BE2C (cell line): ENCODE data around the gene GINS2.

Source experiments
- DNase-seq: peaks from one replicate; pipeline ENCODE4 v3.0.0-alpha.2; 2020
- H3K27me3 ChIP-seq: fragments of 250-450 bp; sonication (Bioruptor Pico); 2 replicates; pipeline ENCODE4 v1.5.1; 2020; ENCODE audit warnings: mild to moderate bottlenecking
- H3K36me3 ChIP-seq: fragments of 250-450 bp; sonication (Bioruptor Pico); 2 replicates; pipeline ENCODE4 v1.5.1; 2020; ENCODE audit warnings: mild to moderate bottlenecking
- H3K4me1 ChIP-seq: fragments of 250-450 bp; sonication (Bioruptor Pico); 2 replicates; pipeline ENCODE4 v1.5.1; 2020
- H3K4me3 ChIP-seq: 2 replicates; pipeline ENCODE4 v1.5.1; 2011; ENCODE audit warnings: low read depth, low read length
- H3K9me3 ChIP-seq: fragments of 250-450 bp; sonication (Bioruptor Pico); 2 replicates; pipeline ENCODE4 v1.5.1; 2020
- CTCF ChIP-seq: IDR thresholded peaks from 2 replicates; pipeline ENCODE4 v1.5.1; 2012; ENCODE audit warnings: mild to moderate bottlenecking, low read depth, low read length

The GINS2 gene

GRCh38 chr16:85673529-85674417 is 15.0 kb downstream of the GINS2 start:
- TF ChIP-seq CTCF = no peak
- Histone ChIP-seq H3K36me3 (peaks cover 94% of the 10 kb centered on the region), H3K4me1 (peaks cover 24% of the 10 kb centered on the region), H3K4me3 (no peak overlapping the region), H3K9me3 (no peaks in the 10 kb centered on the region), H3K27me3 (no peaks in the 10 kb centered on the region)
- peak; percentile 71 for DNase-seq

GRCh38 chr16:85670840-85671239 is 17.9 kb downstream of the GINS2 start:
- H3K4me1 ChIP-seq = peaks cover 21% of the 10 kb centered on the region
- no peak for DNase-seq
- peaks cover 94% of the 10 kb centered on the region for H3K36me3 ChIP-seq
- H3K9me3 ChIP-seq = no peaks in the 10 kb centered on the region
- no peaks in the 10 kb centered on the region for H3K27me3 ChIP-seq
- no peak for TF ChIP-seq CTCF
- H3K4me3 ChIP-seq = no peak overlapping the region

- H3K27me3 ChIP-seq = no peaks in the 10 kb centered on the region
- H3K4me1 ChIP-seq = peaks cover 12% of the 10 kb centered on the region
- TF ChIP-seq CTCF = no peak
- no peak for DNase-seq
- peaks cover 94% of the 10 kb centered on the region for H3K36me3 ChIP-seq
- H3K9me3 ChIP-seq = no peaks in the 10 kb centered on the region
- no peak overlapping the region for H3K4me3 ChIP-seq
Measured at GRCh38 chr16:85668676-85669424, 19.9 kb downstream of the GINS2 start.

GRCh38 chr16:85667841-85668413 is 20.8 kb downstream of the GINS2 start:
- H3K36me3 ChIP-seq = peaks cover 96% of the 10 kb centered on the region
- H3K27me3 ChIP-seq = no peaks in the 10 kb centered on the region
- DNase-seq = no peak

GRCh38 chr16:85667261-85667660 is 21.5 kb downstream of the GINS2 start:
- no peaks in the 10 kb centered on the region for H3K9me3 ChIP-seq
- peaks cover 96% of the 10 kb centered on the region for H3K36me3 ChIP-seq
- H3K27me3 ChIP-seq = no peaks in the 10 kb centered on the region
- H3K4me1 ChIP-seq = no peaks in the 10 kb centered on the region
- no peak overlapping the region for H3K4me3 ChIP-seq
- DNase-seq = no peak
- no peak for TF ChIP-seq CTCF

More at GRCh38 chr16:85667841-85668413, 20.8 kb downstream of the GINS2 start:
- peaks cover 5% of the 10 kb centered on the region for H3K4me1 ChIP-seq
- H3K9me3 ChIP-seq = no peaks in the 10 kb centered on the region
- TF ChIP-seq CTCF = no peak
- H3K4me3 ChIP-seq = no peak overlapping the region

GRCh38 chr16:85665929-85666328 is 22.8 kb downstream of the GINS2 start:
- TF ChIP-seq CTCF = no peak
- H3K27me3 ChIP-seq = no peaks in the 10 kb centered on the region
- H3K4me1 ChIP-seq = no peaks in the 10 kb centered on the region
- H3K4me3 ChIP-seq = no peak overlapping the region
- peaks cover 98% of the 10 kb centered on the region for H3K36me3 ChIP-seq
- H3K9me3 ChIP-seq = no peaks in the 10 kb centered on the region
- DNase-seq = no peak
